ENCODE measurements around the gene SLC12A8. TPM values are rescaled to one million over a fixed set of nuclear protein-coding genes. Genes with fewer than 3 reads are reported as not detected.

The SLC12A8 gene
- total and polyA plus RNA-seq, 2 experiments from 2014 or later = 3.1 to 3.4 TPM

DNA sequence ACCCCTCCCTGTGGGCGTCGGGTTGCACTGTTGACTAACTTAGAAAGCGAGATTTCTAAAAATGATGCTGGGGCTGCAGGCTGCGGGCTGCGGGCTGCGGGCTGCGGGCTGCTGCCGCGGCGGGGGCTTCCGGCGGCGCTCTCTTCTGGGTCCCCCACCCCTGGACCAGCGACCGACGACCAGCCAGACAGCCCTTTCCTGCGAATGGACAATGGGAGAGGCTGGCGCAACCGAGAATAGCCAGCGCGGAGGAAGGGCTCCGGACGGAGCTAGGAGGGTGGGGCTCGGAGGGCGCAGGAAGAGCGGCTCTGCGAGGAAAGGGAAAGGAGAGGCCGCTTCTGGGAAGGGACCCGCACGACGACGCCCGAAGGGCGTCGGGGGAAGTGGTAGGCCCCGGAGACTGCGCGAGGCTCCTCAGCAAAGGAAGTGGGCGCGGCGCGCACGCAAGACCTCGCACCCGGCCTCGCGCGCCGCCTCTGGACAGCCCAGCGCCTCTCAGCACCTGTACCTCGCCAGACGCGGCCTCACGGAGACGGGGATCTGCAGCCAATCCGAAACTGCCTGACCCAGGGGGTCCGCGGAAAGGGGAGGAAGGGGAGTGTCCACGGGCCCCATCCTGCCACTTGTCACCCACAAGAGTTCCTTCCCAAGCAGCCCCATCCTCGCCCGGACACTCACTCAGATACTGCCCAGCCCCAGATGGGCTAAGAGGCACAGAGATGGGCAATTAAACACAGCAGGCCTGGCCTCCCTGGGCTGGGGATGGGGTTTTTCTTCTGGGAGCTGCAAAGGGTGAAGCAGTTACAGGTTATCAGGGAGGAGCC is 70.7 kb downstream of the SLC12A8 start:
- peaks cover 19% of the 10 kb centered on the region for H3K4me1 ChIP-seq (ENCODE audit: low read depth)
- peak; percentile 33 to 64 for DNase-seq (ENCODE audit: low read depth in 1 of 2, low spot score in 1 of 2)
- no peak overlapping the region for H3K27ac ChIP-seq
- no peaks in the 10 kb centered on the region for H3K9me3 ChIP-seq (ENCODE audit: low read depth)
- no peaks in the 10 kb centered on the region for H3K36me3 ChIP-seq
- TF ChIP-seq, protein P1, sequence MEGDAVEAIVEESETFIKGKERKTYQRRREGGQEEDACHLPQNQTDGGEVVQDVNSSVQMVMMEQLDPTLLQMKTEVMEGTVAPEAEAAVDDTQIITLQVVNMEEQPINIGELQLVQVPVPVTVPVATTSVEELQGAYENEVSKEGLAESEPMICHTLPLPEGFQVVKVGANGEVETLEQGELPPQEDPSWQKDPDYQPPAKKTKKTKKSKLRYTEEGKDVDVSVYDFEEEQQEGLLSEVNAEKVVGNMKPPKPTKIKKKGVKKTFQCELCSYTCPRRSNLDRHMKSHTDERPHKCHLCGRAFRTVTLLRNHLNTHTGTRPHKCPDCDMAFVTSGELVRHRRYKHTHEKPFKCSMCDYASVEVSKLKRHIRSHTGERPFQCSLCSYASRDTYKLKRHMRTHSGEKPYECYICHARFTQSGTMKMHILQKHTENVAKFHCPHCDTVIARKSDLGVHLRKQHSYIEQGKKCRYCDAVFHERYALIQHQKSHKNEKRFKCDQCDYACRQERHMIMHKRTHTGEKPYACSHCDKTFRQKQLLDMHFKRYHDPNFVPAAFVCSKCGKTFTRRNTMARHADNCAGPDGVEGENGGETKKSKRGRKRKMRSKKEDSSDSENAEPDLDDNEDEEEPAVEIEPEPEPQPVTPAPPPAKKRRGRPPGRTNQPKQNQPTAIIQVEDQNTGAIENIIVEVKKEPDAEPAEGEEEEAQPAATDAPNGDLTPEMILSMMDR (IDR thresholded peaks at IDR 0.05; ENCODE audit: low read depth, low read length) = peak; percentile 35
- H3K4me3 ChIP-seq = peak overlapping the region; percentile 5
- H3K27me3 ChIP-seq = no peaks in the 10 kb centered on the region

DNA sequence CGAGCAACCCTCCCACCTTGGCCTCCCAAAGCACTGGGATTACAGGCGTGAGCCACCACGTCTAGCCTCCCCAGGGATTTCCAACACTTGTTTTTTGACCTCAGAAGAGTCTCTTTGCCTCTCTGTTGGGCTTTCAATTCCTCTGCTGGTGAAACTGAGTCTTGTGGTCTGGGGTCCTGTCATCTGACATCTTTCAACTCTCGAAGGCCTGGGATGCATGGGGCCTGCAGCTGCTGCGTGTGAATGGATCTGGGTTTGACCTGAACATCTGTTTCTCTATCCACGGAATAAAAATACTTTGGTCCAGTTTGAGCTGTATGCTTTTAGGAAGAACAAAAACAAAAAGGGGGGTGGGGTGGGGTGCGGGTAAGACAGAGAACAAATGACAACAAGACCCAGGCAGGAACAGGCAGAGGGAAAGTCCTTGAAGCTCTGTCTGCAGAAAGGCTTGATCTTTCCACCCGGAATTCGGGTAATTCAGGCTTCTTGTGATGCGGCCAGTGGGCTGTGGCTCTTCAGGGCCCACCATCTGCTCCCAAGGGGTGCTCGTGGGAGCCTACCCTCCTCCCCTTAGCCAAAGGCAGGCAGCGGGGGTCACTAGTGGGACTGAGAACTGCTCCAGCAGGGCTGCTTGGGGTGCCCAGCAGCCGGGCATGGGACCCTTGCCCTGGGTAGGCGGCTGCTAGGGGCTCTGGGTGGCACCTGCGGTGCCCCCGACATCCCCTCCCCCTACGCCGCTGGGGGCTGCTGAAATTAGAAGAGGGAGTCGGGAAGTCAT is 71.5 kb downstream of the SLC12A8 start:
- Histone ChIP-seq H3K9me3 (ENCODE audit: low read depth) (no peaks in the 10 kb centered on the region), H3K27me3 (no peaks in the 10 kb centered on the region), H3K4me3 (no peak overlapping the region), H3K27ac (no peak overlapping the region), H3K4me1 (ENCODE audit: low read depth) (peaks cover 18% of the 10 kb centered on the region), H3K36me3 (no peaks in the 10 kb centered on the region)
- no peak for DNase-seq (ENCODE audit: low read depth in 1 of 2, low spot score in 1 of 2)
- TF ChIP-seq, protein P1 (IDR thresholded peaks at IDR 0.05; ENCODE audit: low read depth, low read length) = no peak

DNA sequence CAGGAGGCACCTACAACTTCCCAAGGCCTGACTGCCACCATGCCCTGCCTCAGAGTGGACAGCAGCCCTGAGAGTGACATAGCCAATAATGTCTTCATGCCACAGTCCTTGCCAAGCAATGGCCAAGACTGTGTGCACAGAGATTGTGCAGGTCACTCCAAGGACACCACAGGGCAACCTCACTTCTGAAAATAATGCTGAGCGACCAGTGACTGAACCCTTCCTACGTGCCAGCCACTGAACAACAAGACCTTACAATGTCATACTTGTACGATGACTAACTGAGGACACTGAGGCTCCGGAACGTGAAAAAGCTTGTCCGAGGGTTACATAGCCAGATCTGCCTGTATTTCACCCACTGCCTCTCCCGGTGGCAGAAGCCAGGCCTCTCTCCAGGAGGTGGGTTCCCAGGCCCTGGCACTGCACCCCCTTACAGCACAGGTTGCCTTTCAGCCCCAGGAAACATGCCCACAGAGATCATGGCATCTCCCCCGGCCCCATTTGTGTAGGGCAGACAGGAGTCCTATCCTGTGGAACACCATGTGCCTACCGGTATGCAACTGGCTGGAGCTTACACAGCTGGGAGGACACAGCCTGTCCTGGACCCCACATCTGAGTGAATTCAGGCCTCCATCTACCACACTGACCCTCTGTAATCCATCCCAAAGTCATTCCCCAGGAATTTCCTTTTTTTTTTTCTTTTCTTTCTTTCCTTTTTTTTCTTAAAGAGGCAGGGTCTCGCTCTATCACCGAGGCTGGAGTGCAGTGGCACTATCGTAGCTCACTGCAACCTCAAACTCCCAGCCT is 72.3 kb downstream of the SLC12A8 start:
- Histone ChIP-seq H3K4me1 (ENCODE audit: low read depth) (peaks cover 16% of the 10 kb centered on the region), H3K27ac (no peak overlapping the region)

DNA sequence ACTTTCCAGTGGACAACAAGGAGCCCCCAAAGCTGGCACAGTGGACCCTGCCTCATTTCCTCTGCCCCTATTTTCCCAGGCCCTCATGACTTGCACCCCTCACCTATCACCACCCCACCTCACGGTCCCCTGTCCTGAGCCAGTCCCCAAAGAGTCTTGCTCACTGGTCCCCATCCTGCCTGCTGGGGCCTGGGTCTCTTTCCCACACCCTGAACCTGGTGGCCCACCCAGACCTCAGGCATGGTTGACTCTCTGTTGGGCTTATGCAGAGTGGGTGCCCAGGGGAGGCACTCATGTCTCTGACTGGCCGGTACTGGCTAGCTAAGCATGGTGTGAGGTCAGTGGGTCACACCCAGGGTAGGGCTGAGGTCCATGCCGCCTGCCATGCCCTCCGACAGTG is 73.2 kb downstream of the SLC12A8 start:
- Histone ChIP-seq H3K9me3 (ENCODE audit: low read depth) (no peaks in the 10 kb centered on the region), H3K27ac (no peak overlapping the region), H3K36me3 (no peaks in the 10 kb centered on the region), H3K4me3 (no peak overlapping the region), H3K27me3 (no peaks in the 10 kb centered on the region), H3K4me1 (ENCODE audit: low read depth) (peaks cover 13% of the 10 kb centered on the region)
- TF ChIP-seq, protein P1 (IDR thresholded peaks at IDR 0.05; ENCODE audit: low read depth, low read length) = no peak
- DNase-seq (ENCODE audit: low read depth in 1 of 2, low spot score in 1 of 2) = no peak

More for the DNA sequence above, 72.3 kb downstream of the SLC12A8 start:
- no peak overlapping the region for H3K4me3 ChIP-seq
- no peaks in the 10 kb centered on the region for H3K27me3 ChIP-seq
- TF ChIP-seq, protein P1 (IDR thresholded peaks at IDR 0.05; ENCODE audit: low read depth, low read length) = no peak
- no peaks in the 10 kb centered on the region for H3K36me3 ChIP-seq
- DNase-seq (ENCODE audit: low read depth in 1 of 2, low spot score in 1 of 2) = peak in 1 of 2 donors; percentile 58
- H3K9me3 ChIP-seq (ENCODE audit: low read depth) = no peaks in the 10 kb centered on the region

DNA sequence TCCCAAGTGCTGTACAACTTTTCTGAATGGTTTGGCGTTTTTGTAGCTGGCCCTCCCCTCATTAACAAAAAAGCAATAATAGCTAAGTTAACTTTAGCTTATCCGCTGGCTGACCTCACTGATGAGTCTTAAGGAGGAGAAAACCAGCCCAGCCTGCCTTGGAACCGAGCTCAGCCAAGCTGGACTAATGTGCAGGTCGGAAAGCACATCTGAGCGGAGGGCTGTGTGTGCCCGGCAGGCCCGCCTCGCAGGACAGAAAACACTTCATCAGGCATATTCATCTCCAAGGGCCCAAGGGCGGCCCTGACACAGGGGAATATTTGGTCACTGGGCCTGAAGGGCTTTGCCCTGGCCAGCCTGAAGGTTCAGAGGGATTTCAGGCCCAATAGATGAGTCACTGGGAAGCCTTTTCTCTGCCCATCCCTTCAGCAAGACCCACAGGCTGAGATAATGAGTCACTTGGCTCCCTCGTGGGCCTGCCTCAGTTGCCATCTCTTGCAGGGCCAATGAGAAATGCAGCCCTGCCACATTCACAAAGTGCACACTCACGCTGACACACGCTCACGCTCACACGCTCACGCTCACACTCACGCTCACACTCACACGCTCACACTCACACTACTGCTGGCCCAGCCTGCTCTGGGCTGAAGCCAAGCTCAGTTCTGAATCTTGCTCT is 75.1 kb downstream of the SLC12A8 start:
- H3K27ac ChIP-seq = no peak overlapping the region
- peak in 1 of 2 donors; percentile 67 for DNase-seq (ENCODE audit: low read depth in 1 of 2, low spot score in 1 of 2)
- no peaks in the 10 kb centered on the region for H3K36me3 ChIP-seq
- no peaks in the 10 kb centered on the region for H3K9me3 ChIP-seq (ENCODE audit: low read depth)
- H3K4me1 ChIP-seq (ENCODE audit: low read depth) = no peaks in the 10 kb centered on the region
- no peaks in the 10 kb centered on the region for H3K27me3 ChIP-seq
- TF ChIP-seq, protein P1 (IDR thresholded peaks at IDR 0.05; ENCODE audit: low read depth, low read length) = no peak
- H3K4me3 ChIP-seq = no peak overlapping the region

All from cardiac muscle cell (in vitro differentiated cells and primary cell).